NCI-H146 treated with DMSO at 0.1 percent for 48 hours (cell line): ENCODE data around the gene CEACAM21.

ENCODE experiments used
- DNase-seq: peaks from one replicate; lab custom pipeline; 2025; ENCODE audit not compliant: unreplicated experiment; lab: John Stamatoyannopoulos, UW

CEACAM21 gene

GRCh38 chr19:41584260-41584810, 8.4 kb downstream of the CEACAM21 start:
- no peak for DNase-seq

GRCh38 chr19:41584931-41585330, 9.0 kb downstream of the CEACAM21 start:
- DNase-seq: no peak

GRCh38 chr19:41586064-41586463, 10.1 kb downstream of the CEACAM21 start:
- no peak for DNase-seq

- DNase-seq: no peak
These were observed 11.3 kb downstream of the CEACAM21 start for GRCh38 chr19:41587101-41587837.

GRCh38 chr19:41587838-41588210, 11.9 kb downstream of the CEACAM21 start:
- no peak for DNase-seq

- no peak for DNase-seq
These were observed 12.7 kb downstream of the CEACAM21 start for GRCh38 chr19:41588497-41589209.

- no peak for DNase-seq
These were observed 13.4 kb downstream of the CEACAM21 start for GRCh38 chr19:41589371-41589770.

- no peak for DNase-seq
These were observed 15.0 kb downstream of the CEACAM21 start for GRCh38 chr19:41590936-41591335.

- DNase-seq: no peak
These were observed 16.1 kb downstream of the CEACAM21 start for GRCh38 chr19:41591951-41592562.

- DNase-seq: peak; percentile 41
These were observed 19.4 kb downstream of the CEACAM21 start for GRCh38 chr19:41595258-41595889.

GRCh38 chr19:41595890-41596280, 19.9 kb downstream of the CEACAM21 start:
- no peak for DNase-seq

- DNase-seq: peak; percentile 40
These were observed 21.7 kb downstream of the CEACAM21 start for GRCh38 chr19:41597600-41598041.

- DNase-seq: no peak
These were observed 23.4 kb downstream of the CEACAM21 start for GRCh38 chr19:41599175-41599966.

- DNase-seq: no peak
These were observed 25.8 kb downstream of the CEACAM21 start for GRCh38 chr19:41601771-41602170.

GRCh38 chr19:41604831-41605230, 28.9 kb downstream of the CEACAM21 start:
- DNase-seq: no peak

- DNase-seq: no peak
These were observed 30.4 kb downstream of the CEACAM21 start for GRCh38 chr19:41606215-41606837.

- DNase-seq: no peak
These were observed 31.7 kb downstream of the CEACAM21 start for GRCh38 chr19:41607668-41608067.

- no peak for DNase-seq
These were observed 34.8 kb downstream of the CEACAM21 start for GRCh38 chr19:41610789-41611188.

GRCh38 chr19:41612483-41612882, 36.5 kb downstream of the CEACAM21 start:
- DNase-seq: no peak

- DNase-seq: no peak
These were observed 39.2 kb downstream of the CEACAM21 start for GRCh38 chr19:41615207-41615606.
